Smooth muscle cell (in vitro differentiated cells): Measurements from ENCODE around the gene KAT6B. TPM values are rescaled to one million over a fixed set of nuclear protein-coding genes. Genes with fewer than 3 reads are reported as not detected.

Experiments used
- DNase-seq: peaks from one replicate; lab custom pipeline; 2025; ENCODE audit not compliant: unreplicated experiment; lab: John Stamatoyannopoulos, UW
- H2AFZ ChIP-seq: fragments of 200-600 bp; sonication (generic); 2 replicates; pipeline ENCODE4 v1.6.0; 2016; ENCODE audit warnings: antibody characterized with exemption, low read depth, mild to moderate bottlenecking
- H3F3A ChIP-seq: fragments of 200-600 bp; sonication (generic); 2 replicates; pipeline ENCODE4 v1.6.0; 2017; ENCODE audit warnings: antibody characterized with exemption, low read depth
- H3K27ac ChIP-seq: fragments of 200-600 bp; sonication (generic); 2 replicates; pipeline ENCODE4 v1.5.1; 2016; ENCODE audit warnings: low read depth, mild to moderate bottlenecking
- H3K27me3 ChIP-seq: fragments of 200-600 bp; sonication (generic); 2 replicates; pipeline ENCODE4 v1.6.1; 2016; ENCODE audit warnings: low read depth, mild to moderate bottlenecking
- H3K36me3 ChIP-seq: fragments of 200-600 bp; sonication (generic); 2 replicates; pipeline ENCODE4 v1.5.1; 2016; ENCODE audit warnings: low read depth
- H3K4me1 ChIP-seq: fragments of 200-600 bp; sonication (generic); 2 replicates; pipeline ENCODE4 v1.5.1; 2016; ENCODE audit warnings: low read depth
- H3K4me2 ChIP-seq: fragments of 200-600 bp; sonication (generic); 2 replicates; pipeline ENCODE4 v1.6.0; 2016; ENCODE audit warnings: mild to moderate bottlenecking
- H3K4me3 ChIP-seq: fragments of 200-600 bp; sonication (generic); 2 replicates; pipeline ENCODE4 v1.5.1; 2016; ENCODE audit warnings: mild to moderate bottlenecking
- H3K79me2 ChIP-seq: fragments of 200-600 bp; sonication (generic); 2 replicates; pipeline ENCODE4 v1.6.0; 2016; ENCODE audit warnings: low read depth, mild to moderate bottlenecking
- H3K9ac ChIP-seq: fragments of 200-600 bp; sonication (generic); 2 replicates; pipeline ENCODE4 v1.6.0; 2016; ENCODE audit warnings: low read depth
- H3K9me3 ChIP-seq: fragments of 200-600 bp; sonication (generic); replicated peaks from 2 replicates; pipeline ENCODE4 v1.5.1; 2016; ENCODE audit warnings: low read depth
- H4K20me1 ChIP-seq: fragments of 200-600 bp; sonication (generic); 2 replicates; pipeline ENCODE4 v1.6.0; 2016; ENCODE audit warnings: low read depth
- WGBS: methylation state at CpG from one replicate; pipeline ENCODE4 v1.1.7; 2016; ENCODE audit warnings: low lambda C conversion rate; 5-methylcytosine and 5-hydroxymethylcytosine counted together
- polyA plus RNA-seq: library from polyadenylated mRNA; unstranded; fragments of >200 nt; fragmentation: Nextera tagmentation; extraction: Ambion mirVana; gene quantifications from 2 replicates; pipeline ENCODE4 v1.2.1, GENCODE V29; 2016
- total RNA-seq: library from RNA; depleted of rRNA; stranded (reverse); fragments of >200 nt; gene quantifications from 2 replicates; pipeline ENCODE4 v1.2.3, GENCODE V29; 2014
- TF ChIP-seq, protein P1 (sequence below): fragments of 200-600 bp; sonication (generic); IDR thresholded peaks from 2 replicates; pipeline ENCODE4 v1.5.1; 2017; ENCODE audit warnings: borderline replicate concordance, mild to moderate bottlenecking, antibody characterized with exemption; ENCODE audit not compliant: insufficient read depth, poor library complexity, severe bottlenecking

Gene KAT6B
- total and polyA plus RNA-seq, 2 experiments from 2014 or later = 9.0 to 19.8 TPM

DNA sequence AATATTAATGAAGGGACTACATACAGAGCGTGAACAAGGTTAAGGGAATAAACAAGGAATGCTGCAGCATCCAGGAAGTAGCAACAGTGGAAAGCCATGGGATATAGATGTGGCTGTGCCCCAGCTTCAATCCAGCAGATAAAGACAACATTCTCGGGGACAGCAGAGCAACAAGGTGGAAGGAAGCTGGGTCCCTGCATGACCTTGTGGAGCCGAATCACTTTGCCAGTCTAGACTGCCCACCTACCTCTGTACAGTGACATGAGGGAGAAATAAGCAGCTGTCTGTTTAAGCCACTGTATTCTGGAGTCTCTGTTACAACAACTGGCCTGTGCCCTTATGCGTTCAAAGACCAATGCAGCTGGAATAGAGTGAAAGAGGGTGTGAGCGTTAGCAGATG is 255.0 kb downstream of the KAT6B start:
- TF ChIP-seq, protein P1, sequence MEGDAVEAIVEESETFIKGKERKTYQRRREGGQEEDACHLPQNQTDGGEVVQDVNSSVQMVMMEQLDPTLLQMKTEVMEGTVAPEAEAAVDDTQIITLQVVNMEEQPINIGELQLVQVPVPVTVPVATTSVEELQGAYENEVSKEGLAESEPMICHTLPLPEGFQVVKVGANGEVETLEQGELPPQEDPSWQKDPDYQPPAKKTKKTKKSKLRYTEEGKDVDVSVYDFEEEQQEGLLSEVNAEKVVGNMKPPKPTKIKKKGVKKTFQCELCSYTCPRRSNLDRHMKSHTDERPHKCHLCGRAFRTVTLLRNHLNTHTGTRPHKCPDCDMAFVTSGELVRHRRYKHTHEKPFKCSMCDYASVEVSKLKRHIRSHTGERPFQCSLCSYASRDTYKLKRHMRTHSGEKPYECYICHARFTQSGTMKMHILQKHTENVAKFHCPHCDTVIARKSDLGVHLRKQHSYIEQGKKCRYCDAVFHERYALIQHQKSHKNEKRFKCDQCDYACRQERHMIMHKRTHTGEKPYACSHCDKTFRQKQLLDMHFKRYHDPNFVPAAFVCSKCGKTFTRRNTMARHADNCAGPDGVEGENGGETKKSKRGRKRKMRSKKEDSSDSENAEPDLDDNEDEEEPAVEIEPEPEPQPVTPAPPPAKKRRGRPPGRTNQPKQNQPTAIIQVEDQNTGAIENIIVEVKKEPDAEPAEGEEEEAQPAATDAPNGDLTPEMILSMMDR = no peak

More for the DNA sequence above, 255.0 kb downstream of the KAT6B start:
- no peak overlapping the region for H3K27ac ChIP-seq
- no peak overlapping the region for H3K9ac ChIP-seq
- H3K9me3 ChIP-seq = no peaks in the 10 kb centered on the region
- H3K4me1 ChIP-seq = peaks cover 13% of the 10 kb centered on the region
- WGBS = 93% methylated on average over 5 of the region's 5 CpGs
- no peaks in the 10 kb centered on the region for H3K79me2 ChIP-seq
- H3K4me2 ChIP-seq = no peak overlapping the region
- H3F3A ChIP-seq = no peaks in the 10 kb centered on the region
- no peaks in the 10 kb centered on the region for H3K27me3 ChIP-seq
- no peak overlapping the region for H2AFZ ChIP-seq
- H4K20me1 ChIP-seq = no peaks in the 10 kb centered on the region
- DNase-seq = no peak
- H3K36me3 ChIP-seq = no peaks in the 10 kb centered on the region
- no peak overlapping the region for H3K4me3 ChIP-seq
